GM12878 (cell line): Measurements from ENCODE around the gene TCF23.

Source experiments
- CTCF ChIP-seq, 3 experiments: IDR thresholded peaks in 2 of 3; conservative IDR thresholded peaks in 1 of 3; 2 replicates each; pipeline ENCODE4 v1.5.1; 2011; ENCODE audit warnings: low read depth in 3 of 3, low read length in 3 of 3, mild to moderate bottlenecking in 3 of 3, control low read depth in 2 of 3, moderate library complexity in 2 of 3, inconsistent platforms in 1 of 3, mixed read lengths in 1 of 3; ENCODE audit not compliant: control insufficient read depth in 2 of 3, insufficient read depth in 1 of 3; ENCODE audit errors: extremely low read depth in 1 of 3
- FOS ChIP-seq: IDR thresholded peaks from 3 replicates; pipeline ENCODE4 v1.6.1; 2011; ENCODE audit warnings: borderline replicate concordance; ENCODE audit not compliant: insufficient read length; ENCODE audit errors: extremely low read depth
- MAX ChIP-seq: IDR thresholded peaks from 2 replicates; pipeline ENCODE4 v1.6.1; 2012; ENCODE audit warnings: low read depth, low read length, improper control_type of control experiment
- POLR2AphosphoS5 ChIP-seq: IDR thresholded peaks from 2 replicates; pipeline ENCODE4 v1.6.1; 2011; ENCODE audit warnings: mild to moderate bottlenecking, low read length, inconsistent platforms

GRCh38 chr2:27135478-27135955 is 13.3 kb upstream of the TCF23 start:
- TF ChIP-seq MAX: no peak
- no peak for TF ChIP-seq FOS
- TF ChIP-seq POLR2AphosphoS5: no peak
- TF ChIP-seq CTCF (IDR thresholded peaks at IDR 0.05 in 2 of 3, conservative IDR thresholded peaks at IDR 0.05 in 1 of 3; ENCODE audit: control insufficient read depth in 2 of 3, extremely low read depth in 1 of 3, insufficient read depth in 1 of 3, low read depth in 3 of 3, low read length in 3 of 3): no peak
